ENCODE results near the gene S100G.

S100G gene

DNA sequence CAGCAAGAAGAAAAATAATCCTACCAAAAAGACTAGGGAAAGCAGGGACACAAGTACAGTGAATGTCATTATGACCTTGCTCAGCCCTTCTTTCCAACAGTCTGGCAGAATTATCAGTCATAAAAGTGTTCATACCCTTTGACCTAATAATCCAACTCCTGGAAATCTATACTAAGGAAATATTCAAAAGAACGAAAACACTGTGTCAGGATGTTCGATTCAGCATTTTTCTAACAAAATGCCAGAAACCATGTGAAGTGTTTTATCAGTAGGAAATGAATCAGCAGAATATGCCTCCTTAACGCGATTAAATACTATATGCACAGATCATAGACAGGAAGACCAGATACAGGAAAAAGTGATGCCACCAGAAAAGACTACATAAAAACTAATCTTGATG lies 16.2 kb upstream of the S100G start:
- ChIA-PET CTCF (no interaction called here), POLR2A (no interaction called here)
- DNase-seq (ENCODE audit: extremely low spot score), result no peak
- TF ChIP-seq, protein P1, sequence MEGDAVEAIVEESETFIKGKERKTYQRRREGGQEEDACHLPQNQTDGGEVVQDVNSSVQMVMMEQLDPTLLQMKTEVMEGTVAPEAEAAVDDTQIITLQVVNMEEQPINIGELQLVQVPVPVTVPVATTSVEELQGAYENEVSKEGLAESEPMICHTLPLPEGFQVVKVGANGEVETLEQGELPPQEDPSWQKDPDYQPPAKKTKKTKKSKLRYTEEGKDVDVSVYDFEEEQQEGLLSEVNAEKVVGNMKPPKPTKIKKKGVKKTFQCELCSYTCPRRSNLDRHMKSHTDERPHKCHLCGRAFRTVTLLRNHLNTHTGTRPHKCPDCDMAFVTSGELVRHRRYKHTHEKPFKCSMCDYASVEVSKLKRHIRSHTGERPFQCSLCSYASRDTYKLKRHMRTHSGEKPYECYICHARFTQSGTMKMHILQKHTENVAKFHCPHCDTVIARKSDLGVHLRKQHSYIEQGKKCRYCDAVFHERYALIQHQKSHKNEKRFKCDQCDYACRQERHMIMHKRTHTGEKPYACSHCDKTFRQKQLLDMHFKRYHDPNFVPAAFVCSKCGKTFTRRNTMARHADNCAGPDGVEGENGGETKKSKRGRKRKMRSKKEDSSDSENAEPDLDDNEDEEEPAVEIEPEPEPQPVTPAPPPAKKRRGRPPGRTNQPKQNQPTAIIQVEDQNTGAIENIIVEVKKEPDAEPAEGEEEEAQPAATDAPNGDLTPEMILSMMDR (IDR thresholded peaks at IDR 0.05; ENCODE audit: control extremely low read depth, extremely low read depth, low read depth, missing control alignments), result no peak

DNA sequence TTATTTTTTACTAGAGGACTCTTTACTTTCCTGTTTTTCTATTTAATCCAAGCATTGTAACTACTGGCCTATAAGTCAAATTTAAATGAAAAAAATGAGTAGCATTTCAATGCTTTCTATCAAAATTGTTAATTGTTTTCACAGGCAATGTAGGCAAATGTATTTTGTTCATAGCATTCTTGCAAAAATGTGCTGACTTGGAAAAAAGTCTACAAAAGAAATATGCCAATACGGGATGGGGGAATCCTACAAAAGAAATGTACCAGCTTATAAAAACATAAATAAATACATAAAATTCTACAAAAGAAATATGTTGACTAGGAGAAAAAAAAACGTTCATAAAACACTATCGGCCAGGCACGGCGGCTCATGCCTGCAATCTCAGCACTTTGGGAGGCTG lies 14.9 kb upstream of the S100G start:
- CTCF ChIA-PET, result no interaction called here
- POLR2A ChIA-PET, result no interaction called here
- TF ChIP-seq, protein P1 (IDR thresholded peaks at IDR 0.05; ENCODE audit: control extremely low read depth, extremely low read depth, low read depth, missing control alignments), result no peak
- no peak for DNase-seq (ENCODE audit: extremely low spot score)

DNA sequence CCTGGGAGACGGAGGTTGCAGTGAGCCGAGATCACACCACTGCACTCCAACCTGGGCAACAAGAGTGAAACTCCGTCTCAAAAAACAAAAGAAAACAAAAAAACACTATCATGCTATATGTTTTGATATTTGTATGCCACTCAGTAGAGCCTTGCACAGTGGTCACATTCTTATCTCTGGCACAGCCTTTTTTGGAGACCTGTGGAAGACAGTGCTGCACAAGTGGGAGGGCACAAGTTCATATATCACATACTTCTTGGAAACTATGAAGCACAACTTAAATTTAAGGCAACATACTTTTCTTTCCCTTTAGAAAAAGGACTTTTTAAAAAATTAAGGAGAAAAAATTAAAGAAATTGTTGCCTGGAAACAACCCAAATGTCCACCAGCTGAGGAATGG lies 14.4 kb upstream of the S100G start:
- CTCF ChIA-PET, result no interaction called here
- no peak for DNase-seq (ENCODE audit: extremely low spot score)
- POLR2A ChIA-PET, result no interaction called here
- TF ChIP-seq, protein P1 (IDR thresholded peaks at IDR 0.05; ENCODE audit: control extremely low read depth, extremely low read depth, low read depth, missing control alignments), result no peak

DNA sequence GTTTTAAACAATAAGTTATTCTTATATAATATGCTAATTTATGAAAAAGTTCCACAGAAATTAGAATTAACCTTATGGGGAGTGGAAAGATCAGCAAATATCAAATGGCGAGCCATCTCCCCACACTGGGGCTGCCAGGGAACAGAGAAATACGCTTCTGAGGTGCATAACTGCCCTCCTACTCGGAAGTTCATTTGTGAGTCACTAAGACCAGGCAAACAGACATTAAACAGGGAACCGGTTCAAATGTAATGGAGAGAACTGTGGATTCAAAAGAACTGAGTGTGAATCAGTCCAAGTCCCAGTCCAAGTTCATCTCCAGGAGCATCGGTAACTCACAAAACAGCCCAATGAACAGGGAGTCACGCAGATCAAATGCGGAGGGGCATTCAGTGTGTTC lies 11.4 kb upstream of the S100G start:
- ChIA-PET POLR2A (interaction anchor here (0.7 kb wide), 1 partner anchor 82 kb away, joined by 4 read pairs; no protein-coding TSS in a partner anchor), CTCF (no interaction called here)
- DNase-seq (ENCODE audit: extremely low spot score), result no peak
- TF ChIP-seq, protein P1 (IDR thresholded peaks at IDR 0.05; ENCODE audit: control extremely low read depth, extremely low read depth, low read depth, missing control alignments), result no peak

DNA sequence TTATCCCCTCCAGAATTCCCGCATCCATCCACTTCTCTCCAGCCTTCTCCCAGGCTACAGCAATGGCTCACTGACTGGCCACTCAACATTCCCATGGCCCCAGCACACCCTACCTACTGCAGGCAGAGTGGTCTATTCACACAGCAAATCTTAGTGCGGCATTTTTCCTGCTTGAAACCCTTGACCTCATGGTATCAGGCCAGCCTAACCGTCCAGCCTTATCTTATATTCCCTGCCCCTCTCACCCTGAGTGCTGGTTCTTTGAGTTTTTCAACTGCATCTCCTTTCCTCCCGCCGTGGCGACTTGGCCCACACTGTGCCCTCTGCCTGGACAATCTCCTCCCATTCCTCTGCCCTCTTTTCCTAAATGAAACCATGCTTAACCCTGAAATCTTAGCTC lies 10.0 kb upstream of the S100G start:
- TF ChIP-seq, protein P1 (IDR thresholded peaks at IDR 0.05; ENCODE audit: control extremely low read depth, extremely low read depth, low read depth, missing control alignments), result no peak
- ChIA-PET CTCF (no interaction called here), POLR2A (no interaction called here)
- DNase-seq (ENCODE audit: extremely low spot score), result no peak

DNA sequence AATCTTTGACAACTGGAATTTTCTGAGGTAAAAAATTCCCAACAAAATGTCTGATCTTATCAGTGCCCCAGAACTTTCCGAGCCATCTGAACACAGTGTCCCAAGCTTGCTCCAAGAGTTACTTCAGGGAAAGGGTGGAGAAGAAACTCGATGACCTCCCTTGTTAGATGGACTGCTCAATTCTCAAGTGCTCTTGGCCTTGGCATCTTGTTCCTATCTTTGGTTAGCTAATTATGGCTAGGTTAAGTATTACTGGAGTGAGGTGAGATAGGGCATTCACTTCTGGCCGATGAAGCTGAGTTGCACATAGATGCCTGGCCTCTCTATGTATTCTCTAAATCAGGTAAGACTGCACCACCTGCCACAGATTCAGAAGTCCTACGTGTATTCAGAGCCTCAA lies 9.1 kb upstream of the S100G start:
- ChIA-PET CTCF (no interaction called here), POLR2A (no interaction called here)
- TF ChIP-seq, protein P1 (IDR thresholded peaks at IDR 0.05; ENCODE audit: control extremely low read depth, extremely low read depth, low read depth, missing control alignments), result no peak
- DNase-seq (ENCODE audit: extremely low spot score), result no peak

DNA sequence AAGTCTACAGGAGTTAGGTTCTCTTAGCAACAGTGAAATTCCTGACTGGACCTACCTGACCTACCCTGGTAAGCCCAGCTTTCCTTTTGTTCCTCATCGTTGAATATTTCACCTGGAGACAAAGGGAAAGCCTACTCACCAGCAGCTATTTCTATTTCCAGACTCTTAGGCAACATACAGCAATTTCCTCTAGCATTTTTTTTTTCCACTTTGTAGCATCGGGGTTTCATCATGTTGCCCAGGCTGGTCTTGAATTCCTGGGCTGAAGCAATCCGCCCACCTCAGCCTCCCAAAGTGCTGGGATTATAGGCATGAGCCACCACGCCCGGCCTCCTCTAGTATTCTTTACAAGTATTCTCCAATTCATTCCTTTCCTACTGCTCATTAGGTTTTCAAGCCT lies 6.8 kb upstream of the S100G start:
- TF ChIP-seq, protein P1 (IDR thresholded peaks at IDR 0.05; ENCODE audit: control extremely low read depth, extremely low read depth, low read depth, missing control alignments), result no peak
- POLR2A ChIA-PET, result no interaction called here
- CTCF ChIA-PET, result no interaction called here
- DNase-seq (ENCODE audit: extremely low spot score), result no peak

Data from GM10248 (cell line).